Karpas-422 (cell line): ENCODE data around the gene DOCK6. TPM values are rescaled to one million over a fixed set of nuclear protein-coding genes. Genes with fewer than 3 reads are reported as not detected.

Experiments
- DNase-seq: peaks from one replicate; pipeline ENCODE4 v3.0.0-alpha.2; 2015
- H2AFZ ChIP-seq: fragments of 200-600 bp; sonication (generic); 2 replicates; pipeline ENCODE4 v1.6.1; 2014; ENCODE audit warnings: antibody characterized with exemption, low read length, mixed read lengths
- H3K27ac ChIP-seq: fragments of 200-600 bp; sonication (generic); 2 replicates; pipeline ENCODE4 v1.5.1; 2014; ENCODE audit warnings: mild to moderate bottlenecking, low read length, moderate library complexity
- H3K27me3 ChIP-seq: fragments of 200-600 bp; sonication (generic); 2 replicates; pipeline ENCODE4 v1.6.1; 2014; ENCODE audit warnings: low read length, mixed read lengths
- H3K36me3 ChIP-seq: fragments of 200-600 bp; sonication (generic); 2 replicates; pipeline ENCODE4 v1.6.1; 2014; ENCODE audit warnings: low read length, mixed read lengths; ENCODE audit not compliant: insufficient read depth
- H3K4me1 ChIP-seq: fragments of 200-600 bp; sonication (generic); 2 replicates; pipeline ENCODE4 v1.6.1; 2014; ENCODE audit warnings: mild to moderate bottlenecking, low read length, mixed read lengths
- H3K4me2 ChIP-seq: fragments of 200-600 bp; sonication (generic); 2 replicates; pipeline ENCODE4 v1.6.1; 2014; ENCODE audit warnings: low read length, low read depth, mild to moderate bottlenecking; ENCODE audit not compliant: poor library complexity, severe bottlenecking
- H3K4me3 ChIP-seq: fragments of 200-600 bp; sonication (generic); 2 replicates; pipeline ENCODE4 v1.5.1; 2014; ENCODE audit warnings: mild to moderate bottlenecking, antibody characterized with exemption, low read length, mixed read lengths
- H3K79me2 ChIP-seq: fragments of 200-600 bp; sonication (generic); 2 replicates; pipeline ENCODE4 v1.6.1; 2014; ENCODE audit warnings: mild to moderate bottlenecking, low read length, mixed read lengths
- H3K9ac ChIP-seq: fragments of 200-600 bp; sonication (generic); 2 replicates; pipeline ENCODE4 v1.6.0; 2014; ENCODE audit warnings: low read length
- H3K9me2 ChIP-seq: fragments of 200-600 bp; sonication (generic), shearing (Covaris generic); replicated peaks from 2 replicates; pipeline ENCODE4 v1.6.0; 2014; ENCODE audit warnings: mild to moderate bottlenecking, low read length, moderate library complexity; ENCODE audit not compliant: insufficient read depth
- H3K9me3 ChIP-seq: fragments of 300-700, 200-600 bp; sonication (generic); 2 replicates; pipeline ENCODE4 v1.6.1; 2014; ENCODE audit warnings: low read length, mixed read lengths
- H4K20me1 ChIP-seq: fragments of 200-600 bp; sonication (generic); 2 replicates; pipeline ENCODE4 v1.6.1; 2014; ENCODE audit warnings: mild to moderate bottlenecking, antibody characterized with exemption, low read length, low read depth; ENCODE audit not compliant: insufficient read depth
- total RNA-seq: library from RNA; depleted of rRNA; stranded (reverse); fragments of >200 nt; shearing (Covaris generic); gene quantifications from 2 replicates; pipeline ENCODE4 v1.2.3, GENCODE V29; 2014; ENCODE audit warnings: low replicate concordance; rRNA removed

The DOCK6 gene
- total RNA-seq, result 6.5 and 10.3 TPM in 2 replicates

DNA sequence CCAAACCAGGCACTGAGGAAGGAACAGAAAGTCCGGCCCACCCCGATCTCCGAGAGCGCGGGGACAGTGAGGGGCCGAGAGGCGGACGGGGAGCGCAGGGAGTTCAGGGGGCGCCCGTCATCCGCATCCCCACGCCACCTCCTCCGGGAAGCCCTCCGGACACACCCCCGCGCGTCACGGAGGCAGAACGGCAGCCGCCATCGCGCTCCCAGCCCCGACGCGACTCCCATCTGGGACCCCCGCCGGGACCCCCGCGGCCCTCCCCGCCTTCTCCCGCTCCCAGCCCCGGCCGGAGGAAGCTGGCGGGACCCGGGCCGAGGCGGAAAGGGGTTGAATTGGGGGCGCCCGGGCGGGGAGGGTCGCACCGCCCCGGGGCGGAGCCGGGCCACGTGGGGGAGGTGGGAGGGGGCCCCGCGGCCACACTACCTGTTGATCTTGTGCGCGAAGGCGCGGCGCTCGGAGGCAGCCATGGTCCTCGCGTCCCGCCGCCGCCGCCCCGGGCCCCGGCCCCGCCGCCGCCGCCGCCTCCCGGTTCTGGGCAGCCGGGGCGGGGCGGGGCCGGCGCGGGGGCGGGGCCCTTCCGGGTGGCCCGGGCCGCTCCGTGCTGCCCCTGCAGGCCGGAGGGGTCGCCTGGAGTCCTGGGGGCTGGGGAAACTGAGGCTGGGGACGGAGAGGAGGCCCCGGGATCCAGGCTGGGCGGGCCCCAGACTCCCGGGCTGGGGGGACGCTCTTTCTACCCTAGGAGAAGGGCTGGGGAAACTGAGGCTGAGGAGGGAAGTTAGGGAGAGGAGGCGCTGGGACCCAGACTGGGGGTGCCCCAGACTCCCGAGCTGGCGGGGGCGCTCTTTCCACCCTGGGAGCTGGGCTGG lies at the start of gene DOCK6:
Gene DOCK6, minus strand, starts transcription at position 554 of the 869 bp plus-strand sequence. Its CDS starts 84 bp downstream, at position 470.
- peaks cover 9% of the 10 kb centered on the region for H3K4me1 ChIP-seq
- no peaks in the 10 kb centered on the region for H3K9me2 ChIP-seq
- H3K36me3 ChIP-seq, result no peaks in the 10 kb centered on the region
- H3K9me3 ChIP-seq, result no peaks in the 10 kb centered on the region
- peak within 1 kb of the TSS; percentile 56 for H3K4me2 ChIP-seq
- H3K27me3 ChIP-seq, result no peaks in the 10 kb centered on the region
- H3K9ac ChIP-seq, result peak within 1 kb of the TSS; percentile 69
- no peak within 1 kb of the TSS for H3K27ac ChIP-seq
- no peak within 1 kb of the TSS; the same call in 1 of the 2 replicates for H2AFZ ChIP-seq
- no peaks in the 10 kb centered on the region for H4K20me1 ChIP-seq
- H3K79me2 ChIP-seq, result no peaks in the 10 kb centered on the region
- peak; percentile 60 for DNase-seq
- H3K4me3 ChIP-seq, result peak within 1 kb of the TSS; percentile 63

- Histone ChIP-seq H3K27me3 (no peaks in the 10 kb centered on the region), H3K9me2 (no peaks in the 10 kb centered on the region), H3K4me1 (no peaks in the 10 kb centered on the region), H2AFZ (no peak overlapping the region), H3K79me2 (no peaks in the 10 kb centered on the region), H3K4me3 (no peak overlapping the region), H3K27ac (no peak overlapping the region), H3K4me2 (no peak overlapping the region), H3K9ac (no peak overlapping the region), H4K20me1 (no peaks in the 10 kb centered on the region), H3K9me3 (no peaks in the 10 kb centered on the region), H3K36me3 (no peaks in the 10 kb centered on the region)
- DNase-seq, result peak; percentile 28
These were observed 44.0 kb upstream of the DOCK6 start for GRCh38 chr19:11306337-11306736.

DNA sequence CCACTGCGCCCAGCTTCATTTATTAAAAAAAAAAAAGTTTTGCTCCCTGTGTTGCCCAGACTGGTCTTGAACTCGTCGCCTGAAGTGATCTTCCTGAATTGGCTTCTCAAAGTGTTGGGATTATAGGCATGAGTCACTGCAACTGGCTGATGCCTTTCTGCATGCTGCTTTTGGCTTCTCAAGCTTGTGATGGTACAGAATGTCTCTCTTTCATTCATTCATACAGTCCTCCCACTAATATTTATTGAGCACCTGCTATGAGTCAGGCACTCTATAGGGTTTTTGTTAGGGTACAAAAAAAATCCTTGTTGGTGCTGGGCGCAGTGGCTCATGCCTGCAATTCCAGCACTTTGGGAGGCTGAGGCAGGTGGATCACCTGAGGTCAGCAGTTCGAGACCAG lies 42.6 kb upstream of the DOCK6 start:
- Histone ChIP-seq H3K79me2 (no peaks in the 10 kb centered on the region), H3K27ac (no peak overlapping the region), H3K9ac (no peak overlapping the region), H3K4me2 (no peak overlapping the region), H3K9me2 (no peaks in the 10 kb centered on the region), H3K4me1 (no peaks in the 10 kb centered on the region), H4K20me1 (no peaks in the 10 kb centered on the region), H2AFZ (no peak overlapping the region), H3K27me3 (no peaks in the 10 kb centered on the region), H3K4me3 (no peak overlapping the region), H3K36me3 (no peaks in the 10 kb centered on the region), H3K9me3 (no peaks in the 10 kb centered on the region)
- peak; percentile 23 for DNase-seq

GRCh38 chr19:11300811-11301120 lies 38.4 kb upstream of the DOCK6 start:
- Histone ChIP-seq H3K9ac (no peak overlapping the region), H3K9me3 (no peaks in the 10 kb centered on the region), H3K9me2 (no peaks in the 10 kb centered on the region), H3K4me2 (no peak overlapping the region), H3K36me3 (no peaks in the 10 kb centered on the region), H3K27me3 (no peaks in the 10 kb centered on the region), H2AFZ (no peak overlapping the region), H3K79me2 (no peaks in the 10 kb centered on the region), H3K4me1 (no peaks in the 10 kb centered on the region), H3K4me3 (no peak overlapping the region), H3K27ac (no peak overlapping the region), H4K20me1 (no peaks in the 10 kb centered on the region)
- DNase-seq, result no peak

DNA sequence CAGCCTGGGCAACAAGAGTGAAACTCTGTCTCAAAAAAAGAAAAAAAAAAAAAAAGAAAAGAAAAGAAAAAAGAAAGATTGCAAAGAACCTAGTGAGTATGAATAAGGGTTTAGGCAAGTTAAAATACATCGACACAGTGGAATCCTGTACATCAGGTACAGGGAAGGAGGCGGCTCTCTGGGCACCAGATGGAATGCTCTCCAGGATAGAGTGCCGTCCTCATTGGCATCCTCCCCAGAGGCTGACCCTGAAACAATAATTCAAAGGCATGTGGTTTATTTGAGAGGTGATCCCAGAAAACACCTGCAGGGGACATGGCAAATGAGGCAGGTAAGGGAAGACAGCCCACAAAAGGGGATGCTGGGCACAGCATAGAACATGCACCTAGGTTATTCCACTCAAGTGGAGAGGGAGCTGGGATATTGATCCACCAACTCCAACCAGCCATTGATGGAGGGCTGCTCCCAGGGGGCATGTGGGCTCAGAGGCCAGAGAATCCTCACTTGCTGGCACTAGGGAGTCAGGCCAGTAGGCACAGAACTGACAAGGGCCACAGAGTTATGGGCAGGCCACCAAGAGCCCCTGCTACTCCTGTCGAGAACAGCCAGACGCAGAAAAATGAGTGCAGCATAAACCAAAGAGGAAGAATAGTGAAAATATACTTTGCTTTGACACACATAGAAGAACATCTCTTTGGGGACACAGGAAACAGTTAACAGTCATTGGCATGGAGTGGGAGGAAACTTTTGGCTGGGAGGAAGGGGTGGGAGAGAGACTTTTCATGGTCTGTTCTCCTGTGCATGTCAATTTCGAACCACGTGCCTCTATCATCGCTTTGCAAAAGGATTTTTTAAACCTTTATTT lies 37.9 kb upstream of the DOCK6 start:
- no peak overlapping the region for H3K27ac ChIP-seq
- H3K79me2 ChIP-seq, result no peaks in the 10 kb centered on the region
- no peak overlapping the region for H3K4me3 ChIP-seq
- H3K4me1 ChIP-seq, result no peaks in the 10 kb centered on the region
- no peaks in the 10 kb centered on the region for H3K36me3 ChIP-seq
- H4K20me1 ChIP-seq, result no peaks in the 10 kb centered on the region
- H3K9ac ChIP-seq, result no peak overlapping the region
- no peaks in the 10 kb centered on the region for H3K27me3 ChIP-seq
- DNase-seq, result no peak
- H2AFZ ChIP-seq, result no peak overlapping the region
- H3K4me2 ChIP-seq, result no peak overlapping the region
- H3K9me3 ChIP-seq, result no peaks in the 10 kb centered on the region
- H3K9me2 ChIP-seq, result no peaks in the 10 kb centered on the region

DNA sequence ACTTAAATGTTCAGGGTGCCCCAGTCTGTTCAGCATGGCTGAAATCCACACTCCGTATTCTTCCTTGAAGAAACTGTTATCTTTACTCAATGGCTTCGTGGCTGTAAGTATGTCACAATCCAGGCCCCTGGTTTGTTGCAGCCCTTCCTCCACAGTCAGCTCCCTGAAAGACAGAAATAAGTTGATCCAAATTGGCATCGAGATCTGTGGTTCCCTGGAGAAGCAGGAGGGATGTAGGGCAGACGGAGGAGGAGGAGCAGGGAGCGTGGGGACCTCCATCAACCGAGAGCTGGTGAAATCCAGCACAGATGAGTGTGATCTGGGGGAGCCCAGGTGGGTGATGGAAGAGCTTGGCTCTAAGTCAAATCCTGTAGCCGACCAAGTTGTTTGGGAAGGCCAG lies 33.9 kb upstream of the DOCK6 start:
- no peak overlapping the region for H3K27ac ChIP-seq
- no peak overlapping the region for H3K4me3 ChIP-seq
- H3K27me3 ChIP-seq, result no peaks in the 10 kb centered on the region
- no peak overlapping the region for H3K4me2 ChIP-seq
- H2AFZ ChIP-seq, result no peak overlapping the region
- no peak overlapping the region for H3K9ac ChIP-seq
- no peaks in the 10 kb centered on the region for H3K36me3 ChIP-seq
- H3K4me1 ChIP-seq, result peaks cover 8% of the 10 kb centered on the region
- no peaks in the 10 kb centered on the region for H4K20me1 ChIP-seq
- H3K79me2 ChIP-seq, result no peaks in the 10 kb centered on the region
- no peaks in the 10 kb centered on the region for H3K9me3 ChIP-seq
- no peak for DNase-seq
- no peaks in the 10 kb centered on the region for H3K9me2 ChIP-seq

- Histone ChIP-seq H2AFZ (no peak within 1 kb of the TSS), H3K4me3 (no peak within 1 kb of the TSS), H3K36me3 (no peaks in the 10 kb centered on the region), H3K9me3 (no peaks in the 10 kb centered on the region), H3K79me2 (no peaks in the 10 kb centered on the region), H4K20me1 (no peaks in the 10 kb centered on the region), H3K9me2 (no peaks in the 10 kb centered on the region), H3K27me3 (no peaks in the 10 kb centered on the region), H3K4me1 (peaks cover 8% of the 10 kb centered on the region), H3K9ac (no peak within 1 kb of the TSS), H3K4me2 (no peak within 1 kb of the TSS), H3K27ac (no peak within 1 kb of the TSS)
- DNase-seq, result no peak
These were observed 33.4 kb upstream of the DOCK6 start, which contains the start of gene TSPAN16 for GRCh38 chr19:11295665-11296245. Gene TSPAN16 (plus strand): TSS chr19:11296160. CDS start chr19:11296298, 138 bp downstream.

- H2AFZ ChIP-seq, result no peak overlapping the region
- H3K4me2 ChIP-seq, result no peak overlapping the region
- no peak overlapping the region for H3K4me3 ChIP-seq
- H3K9me3 ChIP-seq, result no peaks in the 10 kb centered on the region
- peaks cover 8% of the 10 kb centered on the region for H3K4me1 ChIP-seq
- H3K36me3 ChIP-seq, result no peaks in the 10 kb centered on the region
- H3K9me2 ChIP-seq, result no peaks in the 10 kb centered on the region
- no peaks in the 10 kb centered on the region for H4K20me1 ChIP-seq
- H3K9ac ChIP-seq, result no peak overlapping the region
- no peaks in the 10 kb centered on the region for H3K27me3 ChIP-seq
- no peak overlapping the region for H3K27ac ChIP-seq
- no peaks in the 10 kb centered on the region for H3K79me2 ChIP-seq
- DNase-seq, result no peak
These were observed 32.9 kb upstream of the DOCK6 start for GRCh38 chr19:11295180-11295579.
